ENCODE measurements around the gene AKR1C8.
"Not testable (repeated sequence)": the region's sequence is repeated elsewhere in the genome, so short reads cannot be mapped to it uniquely, and the experiment has no call there.

AKR1C8 gene

DNA sequence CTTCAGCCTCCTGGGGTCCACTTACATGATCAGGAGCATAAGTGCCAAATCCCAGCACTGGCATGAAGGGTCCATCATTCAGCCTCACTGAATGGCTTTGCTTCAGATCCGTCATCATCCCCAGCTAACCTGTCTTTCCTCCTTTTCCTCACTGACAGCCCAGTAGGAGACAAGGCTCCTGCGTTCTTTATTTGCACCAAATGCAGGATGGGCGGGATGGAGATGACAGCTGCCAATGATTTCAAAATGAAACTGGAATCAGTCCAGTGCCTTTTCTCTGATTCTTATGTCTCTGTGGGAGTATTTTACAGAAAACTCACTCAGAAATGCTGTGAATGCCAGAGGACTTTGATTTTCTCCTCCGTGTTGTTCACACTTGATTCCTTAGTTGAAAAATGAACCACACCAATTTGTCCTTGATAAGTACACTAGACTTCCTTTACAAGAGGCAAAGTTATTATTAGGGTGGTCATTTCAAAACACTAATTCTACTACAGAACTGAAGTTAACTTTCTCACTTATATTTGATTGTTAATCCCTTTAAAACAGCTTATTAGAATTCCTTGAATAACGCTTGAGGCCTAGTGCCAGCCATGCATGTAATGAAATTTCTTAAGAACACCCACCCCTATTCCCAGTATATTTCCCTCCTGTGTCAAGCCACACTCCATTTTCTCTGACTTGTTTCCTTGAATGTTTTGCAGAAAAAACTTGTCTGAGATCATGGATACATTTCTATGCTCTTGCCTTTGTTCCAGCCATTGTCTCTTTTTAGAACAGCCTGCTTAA lies at the start of gene AKR1C8:
AKR1C8 (minus strand) TSS at position 164 of the 789 bp plus-strand sequence; CDS start at position 118, 46 bp downstream.
- no peak for DNase-seq (ENCODE audit: low read depth)

GRCh38 chr10:5234106-5234860 lies 49.3 kb upstream of the AKR1C8 start:
- no peak for DNase-seq (ENCODE audit: low read depth)

DNA sequence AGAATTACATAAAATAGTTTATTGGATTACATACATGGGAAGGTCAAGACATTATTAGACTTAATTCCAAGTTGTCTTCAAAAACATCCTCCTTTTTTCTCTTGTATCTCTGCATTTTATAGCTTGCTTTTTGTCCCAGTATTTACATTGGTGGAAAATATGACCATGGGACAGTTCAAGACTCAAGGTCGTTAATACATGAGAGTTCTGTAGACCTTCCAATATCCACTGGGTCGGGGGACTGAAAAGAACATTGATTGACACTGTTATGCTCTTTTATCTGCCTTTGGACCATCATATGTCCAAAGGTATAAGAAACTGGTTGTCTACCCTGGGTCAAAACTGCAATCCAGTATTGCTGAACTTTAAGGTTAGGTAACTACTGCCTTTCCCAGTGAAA lies 48.4 kb upstream of the AKR1C8 start:
- no peak for DNase-seq (ENCODE audit: low read depth)

- DNase-seq (ENCODE audit: low read depth) = no peak
Measured at GRCh38 chr10:5229019-5229418, 44.1 kb upstream of the AKR1C8 start.

- DNase-seq (ENCODE audit: low read depth) = not testable (repeated sequence)
Measured at GRCh38 chr10:5222942-5223341, 38.0 kb upstream of the AKR1C8 start.

DNA sequence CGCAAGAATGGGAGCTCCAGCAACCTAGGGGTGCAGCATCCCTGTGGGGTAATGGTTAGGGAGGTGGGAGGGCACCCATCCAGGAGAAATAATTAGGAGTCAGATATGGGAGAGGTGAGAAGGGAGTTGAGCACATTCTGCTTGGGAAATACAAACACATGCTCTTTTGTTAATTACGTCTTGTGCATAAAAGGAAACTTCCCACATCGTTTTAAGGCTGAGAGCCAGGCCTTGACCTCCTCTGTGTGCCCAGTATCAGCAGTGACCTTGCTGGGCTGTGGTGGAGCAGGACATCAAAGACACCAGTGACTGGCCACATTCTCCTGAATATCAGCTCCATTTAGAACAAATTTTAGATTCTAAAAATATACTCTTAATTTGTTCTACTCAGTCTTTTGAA lies 34.3 kb upstream of the AKR1C8 start:
- DNase-seq (ENCODE audit: low read depth) = no peak

DNA sequence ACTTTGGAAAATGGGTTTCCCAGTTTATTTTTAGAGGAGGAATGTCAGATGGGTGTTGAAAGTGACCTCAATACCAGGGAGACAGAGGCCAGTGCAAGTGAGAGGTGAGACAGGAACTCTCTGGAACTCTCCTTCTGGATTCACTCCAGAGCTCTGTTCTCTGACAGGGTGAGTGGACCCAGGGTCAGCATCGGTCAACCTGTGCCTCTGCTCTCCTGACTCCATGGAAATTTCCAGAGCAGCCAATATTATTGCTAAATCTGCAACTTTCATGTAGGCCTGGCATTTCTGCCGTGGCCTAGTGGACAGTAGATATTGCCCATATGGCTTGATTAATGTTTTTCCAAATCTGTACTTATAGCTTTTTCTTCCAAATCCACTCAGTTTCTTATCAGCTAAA lies 31.9 kb upstream of the AKR1C8 start:
- no peak for DNase-seq (ENCODE audit: low read depth)

GRCh38 chr10:5211696-5212536 lies 27.0 kb upstream of the AKR1C8 start:
- DNase-seq (ENCODE audit: low read depth) = no peak

DNA sequence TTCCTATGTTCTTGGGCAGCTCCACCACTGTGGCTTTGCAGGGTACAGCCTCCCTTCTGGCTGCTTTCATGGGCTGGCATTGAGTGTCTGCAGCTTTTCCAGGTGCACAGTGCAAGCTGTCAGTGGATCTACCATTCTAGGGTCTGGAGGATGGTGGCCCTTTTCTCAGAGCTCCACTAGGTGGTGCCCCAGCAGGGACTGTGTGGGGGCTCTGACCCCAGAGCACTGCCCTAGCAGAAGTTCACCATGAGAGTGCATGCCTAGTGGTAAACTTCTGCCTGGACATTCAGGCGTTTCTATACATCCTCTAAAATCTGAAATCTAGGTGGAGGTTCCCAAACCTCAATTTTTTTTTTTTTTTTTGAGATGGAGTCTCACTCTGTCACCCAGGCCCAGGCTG lies 25.3 kb upstream of the AKR1C8 start:
- not testable (repeated sequence) for DNase-seq (ENCODE audit: low read depth)

DNA sequence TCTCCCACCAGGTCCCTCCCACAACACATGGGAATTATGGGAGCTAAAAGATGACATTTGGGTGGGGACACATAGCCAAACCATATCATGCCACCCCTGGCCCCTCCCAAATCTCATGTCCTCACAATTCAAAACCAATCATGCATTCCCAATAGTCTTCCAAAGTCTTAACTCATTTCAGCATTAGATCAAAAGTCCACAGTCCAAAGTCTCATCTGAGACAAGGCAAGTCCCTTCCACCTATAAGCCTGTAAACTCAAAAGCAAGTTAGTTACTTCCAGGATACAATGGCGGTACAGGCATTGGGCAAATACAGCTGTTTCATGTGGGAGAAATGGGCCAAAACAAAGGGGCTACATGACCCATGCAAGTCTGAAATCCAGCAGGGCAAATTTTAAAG lies 24.8 kb upstream of the AKR1C8 start:
- DNase-seq (ENCODE audit: low read depth) = not testable (repeated sequence)

- DNase-seq (ENCODE audit: low read depth) = no peak
Measured at GRCh38 chr10:5206799-5207198, 21.8 kb upstream of the AKR1C8 start.

- no peak for DNase-seq (ENCODE audit: low read depth)
Measured at GRCh38 chr10:5199398-5199797, 14.4 kb upstream of the AKR1C8 start.

GRCh38 chr10:5198386-5198785 lies 13.4 kb upstream of the AKR1C8 start:
- DNase-seq (ENCODE audit: low read depth) = no peak

GRCh38 chr10:5196702-5197113 lies 11.8 kb upstream of the AKR1C8 start, which contains the start of gene AKR1C4:
Gene AKR1C4 (plus strand): TSS chr10:5196837. CDS start chr10:5196868, 31 bp downstream.
- DNase-seq (ENCODE audit: low read depth) = no peak

GRCh38 chr10:5195727-5196374 lies 10.9 kb upstream of the AKR1C8 start:
- DNase-seq (ENCODE audit: low read depth) = no peak

DNA sequence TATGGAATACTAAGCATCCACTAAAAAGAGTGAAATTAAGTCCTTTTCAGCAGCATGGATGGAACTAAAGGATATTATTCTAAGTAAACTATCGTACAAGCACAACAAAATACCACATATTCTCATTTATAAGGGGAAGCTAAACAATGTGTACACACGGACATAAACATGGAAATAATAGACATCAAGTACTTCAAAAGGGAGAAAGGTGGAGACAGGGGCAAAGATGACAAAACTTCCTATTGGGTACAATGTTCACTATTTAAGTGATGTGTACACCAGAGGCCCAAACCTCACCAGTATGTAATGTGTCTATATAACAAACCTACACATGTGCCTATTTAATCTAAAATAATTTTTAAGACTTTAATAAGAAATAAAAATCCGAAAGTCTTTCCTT lies 9.5 kb upstream of the AKR1C8 start:
- DNase-seq (ENCODE audit: low read depth) = no peak

DNA sequence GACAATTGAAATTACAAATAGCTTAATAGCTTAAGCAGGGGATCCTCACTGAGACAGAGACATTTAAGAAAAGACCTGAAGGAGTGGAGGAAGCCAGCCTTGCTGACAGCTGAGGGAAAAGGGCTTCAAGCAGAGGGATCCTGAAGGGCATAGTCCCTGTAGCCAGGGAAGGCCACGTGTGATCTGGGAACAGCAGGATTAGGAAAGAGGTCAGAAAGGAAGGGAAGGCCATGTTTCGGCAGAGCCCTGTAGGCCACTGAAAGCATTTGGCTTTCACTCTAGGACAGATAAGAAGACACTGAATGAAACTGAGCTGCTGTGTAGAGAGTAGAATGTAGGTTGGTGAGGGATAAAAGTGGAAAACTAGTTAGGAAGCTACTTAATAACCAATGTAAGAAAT lies 3.4 kb upstream of the AKR1C8 start:
- DNase-seq (ENCODE audit: low read depth) = no peak

- DNase-seq (ENCODE audit: low read depth) = no peak
Measured at GRCh38 chr10:5187867-5188266, 2.9 kb upstream of the AKR1C8 start.

- DNase-seq (ENCODE audit: low read depth) = no peak
Measured at GRCh38 chr10:5183923-5184322, 1.0 kb downstream of the AKR1C8 start.

GRCh38 chr10:5180503-5180902 lies 4.4 kb downstream of the AKR1C8 start:
- DNase-seq (ENCODE audit: low read depth) = not testable (repeated sequence)

GRCh38 chr10:5175581-5175980 lies 9.4 kb downstream of the AKR1C8 start:
- DNase-seq (ENCODE audit: low read depth) = not testable (repeated sequence)

DNA sequence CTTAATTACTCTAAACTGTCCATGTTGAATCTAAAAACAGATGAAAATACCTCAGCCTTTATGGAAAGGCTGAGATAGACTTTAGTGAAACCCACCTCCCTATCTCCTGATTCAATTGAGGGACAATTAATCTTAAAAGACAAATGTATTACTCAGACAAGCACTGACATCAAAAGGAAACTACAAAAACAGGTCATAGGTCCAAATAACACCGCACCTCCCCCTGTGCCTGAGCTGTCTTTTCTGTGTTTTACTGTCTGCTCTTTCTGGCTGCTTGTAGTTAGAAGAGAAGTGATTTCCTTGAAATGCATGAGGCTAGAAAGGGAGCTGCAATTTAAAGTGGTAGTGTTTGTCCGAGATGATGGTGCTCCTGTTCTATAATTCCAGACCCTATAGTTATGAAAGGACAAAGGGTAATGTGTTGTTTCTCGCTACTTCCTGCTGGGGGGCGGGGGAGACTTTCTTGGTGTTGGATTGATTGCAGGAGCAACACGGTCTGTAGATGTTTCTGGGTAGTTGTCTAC lies 16.0 kb downstream of the AKR1C8 start:
- DNase-seq (ENCODE audit: low read depth) = no peak

Data from stimulated activated CD8-positive, alpha-beta memory T cell treated with anti-CD3 and anti-CD28 coated beads, Interleukin-7, amount 100 ng/mL, for 24 hours (primary cell).